Peyer's patch (tissue), 4 donors: ENCODE measurements around the gene HBD.

Experiments used
- POLR2A ChIP-seq, 2 donors: fragments of 450-650 bp; IDR thresholded peaks; one replicate each; pipeline ENCODE4 v1.5.1; 2017; ENCODE audit warnings: antibody characterized with exemption in 2 of 2, mild to moderate bottlenecking in 2 of 2, moderate library complexity in 2 of 2
- TF ChIP-seq, protein P1 (sequence below), 6 experiments: fragments of 450-650 bp in 4 of 6; fragments of 200-600 bp in 2 of 6; sonication (generic) in 1 of 6; IDR thresholded peaks; one replicate each; pipeline ENCODE4 v1.5.1; 2017 to 2019; ENCODE audit warnings: antibody characterized with exemption in 6 of 6, mild to moderate bottlenecking in 3 of 6, moderate library complexity in 1 of 6

DNA sequence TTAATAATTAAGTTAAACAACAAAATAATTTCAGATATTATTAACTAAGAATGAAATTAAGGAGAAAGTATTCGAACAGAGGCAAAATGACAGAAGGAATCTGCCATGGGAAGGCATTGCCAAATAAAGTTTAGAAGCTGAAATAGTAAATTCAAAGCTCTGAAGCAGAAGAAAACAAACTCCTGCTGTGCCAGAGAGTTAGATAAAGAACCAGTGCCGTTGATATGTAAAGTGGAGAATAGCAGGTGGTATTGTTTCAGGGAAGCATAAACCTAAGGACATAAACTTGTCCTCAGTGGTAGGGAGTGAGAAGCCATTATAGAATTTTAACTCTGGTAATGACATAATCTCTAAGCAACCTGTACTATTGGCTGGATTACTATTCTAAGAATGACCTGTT, 23.0 kb upstream of the HBD start:
- TF ChIP-seq, protein P1, sequence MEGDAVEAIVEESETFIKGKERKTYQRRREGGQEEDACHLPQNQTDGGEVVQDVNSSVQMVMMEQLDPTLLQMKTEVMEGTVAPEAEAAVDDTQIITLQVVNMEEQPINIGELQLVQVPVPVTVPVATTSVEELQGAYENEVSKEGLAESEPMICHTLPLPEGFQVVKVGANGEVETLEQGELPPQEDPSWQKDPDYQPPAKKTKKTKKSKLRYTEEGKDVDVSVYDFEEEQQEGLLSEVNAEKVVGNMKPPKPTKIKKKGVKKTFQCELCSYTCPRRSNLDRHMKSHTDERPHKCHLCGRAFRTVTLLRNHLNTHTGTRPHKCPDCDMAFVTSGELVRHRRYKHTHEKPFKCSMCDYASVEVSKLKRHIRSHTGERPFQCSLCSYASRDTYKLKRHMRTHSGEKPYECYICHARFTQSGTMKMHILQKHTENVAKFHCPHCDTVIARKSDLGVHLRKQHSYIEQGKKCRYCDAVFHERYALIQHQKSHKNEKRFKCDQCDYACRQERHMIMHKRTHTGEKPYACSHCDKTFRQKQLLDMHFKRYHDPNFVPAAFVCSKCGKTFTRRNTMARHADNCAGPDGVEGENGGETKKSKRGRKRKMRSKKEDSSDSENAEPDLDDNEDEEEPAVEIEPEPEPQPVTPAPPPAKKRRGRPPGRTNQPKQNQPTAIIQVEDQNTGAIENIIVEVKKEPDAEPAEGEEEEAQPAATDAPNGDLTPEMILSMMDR (IDR thresholded peaks at IDR 0.05) = no peak
- no peak for TF ChIP-seq POLR2A (IDR thresholded peaks at IDR 0.05)
